ENCODE data around the gene SMYD3. TPM values are rescaled to one million over a fixed set of nuclear protein-coding genes. Genes with fewer than 3 reads are reported as not detected.

SMYD3 gene
- total RNA-seq, 2 donors from 2014 or later, result 13.5 to 20.8 TPM

DNA sequence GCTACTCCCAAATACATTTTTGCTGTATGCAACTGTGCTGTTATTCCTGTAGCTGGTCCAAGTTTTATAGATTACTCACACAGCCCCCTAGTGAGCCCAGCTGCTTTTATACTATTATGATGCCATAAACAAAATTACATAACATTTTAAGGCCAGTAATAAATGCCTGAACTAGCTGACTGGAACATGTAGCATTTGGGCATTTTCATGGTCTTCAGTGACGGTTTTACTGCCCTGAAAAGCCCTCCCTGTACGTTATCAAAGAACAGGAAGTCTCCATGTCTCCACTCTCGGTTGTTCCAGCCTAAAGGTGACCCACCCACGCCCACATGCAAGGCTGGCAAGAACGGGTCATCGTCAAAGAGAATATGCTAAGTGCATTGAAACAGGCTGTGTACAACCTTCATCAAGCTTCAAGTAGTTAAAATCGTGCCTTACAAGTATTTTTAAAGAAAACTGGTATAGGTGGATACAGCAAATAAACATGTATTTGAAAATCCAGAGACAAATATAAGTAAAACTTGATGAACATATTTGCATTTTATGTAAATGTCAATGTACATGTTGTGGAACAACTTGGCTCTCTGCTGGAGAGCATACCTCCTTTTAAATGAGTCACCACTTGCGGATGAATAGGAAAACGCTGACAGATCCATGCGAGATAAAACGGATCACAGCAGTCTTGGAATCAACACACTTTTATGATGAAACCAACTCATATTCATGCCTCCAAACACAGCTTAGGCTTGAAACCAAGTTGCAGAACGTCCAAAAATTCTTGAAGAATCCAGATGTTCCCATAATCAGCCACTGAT lies 520.5 kb downstream of the SMYD3 start:
- ATAC-seq (no peak), DNase-seq (no peak)
- no peak overlapping the region for H3K4me3 ChIP-seq
- intact Hi-C loops (cut with DNase I), result no loop called here
- TF ChIP-seq, protein P1, sequence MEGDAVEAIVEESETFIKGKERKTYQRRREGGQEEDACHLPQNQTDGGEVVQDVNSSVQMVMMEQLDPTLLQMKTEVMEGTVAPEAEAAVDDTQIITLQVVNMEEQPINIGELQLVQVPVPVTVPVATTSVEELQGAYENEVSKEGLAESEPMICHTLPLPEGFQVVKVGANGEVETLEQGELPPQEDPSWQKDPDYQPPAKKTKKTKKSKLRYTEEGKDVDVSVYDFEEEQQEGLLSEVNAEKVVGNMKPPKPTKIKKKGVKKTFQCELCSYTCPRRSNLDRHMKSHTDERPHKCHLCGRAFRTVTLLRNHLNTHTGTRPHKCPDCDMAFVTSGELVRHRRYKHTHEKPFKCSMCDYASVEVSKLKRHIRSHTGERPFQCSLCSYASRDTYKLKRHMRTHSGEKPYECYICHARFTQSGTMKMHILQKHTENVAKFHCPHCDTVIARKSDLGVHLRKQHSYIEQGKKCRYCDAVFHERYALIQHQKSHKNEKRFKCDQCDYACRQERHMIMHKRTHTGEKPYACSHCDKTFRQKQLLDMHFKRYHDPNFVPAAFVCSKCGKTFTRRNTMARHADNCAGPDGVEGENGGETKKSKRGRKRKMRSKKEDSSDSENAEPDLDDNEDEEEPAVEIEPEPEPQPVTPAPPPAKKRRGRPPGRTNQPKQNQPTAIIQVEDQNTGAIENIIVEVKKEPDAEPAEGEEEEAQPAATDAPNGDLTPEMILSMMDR (IDR thresholded peaks at IDR 0.05), result no peak
- no peak overlapping the region for H3K27ac ChIP-seq
- no peaks in the 10 kb centered on the region for H3K9me3 ChIP-seq
- no peaks in the 10 kb centered on the region for H3K4me1 ChIP-seq
- H3K27me3 ChIP-seq, result no peaks in the 10 kb centered on the region
- WGBS, 2 donors, result 67 to 79% methylated on average over 12 of the region's 12 CpGs
- no peaks in the 10 kb centered on the region for H3K36me3 ChIP-seq (replicated peaks in 1 of 2; ENCODE audit: insufficient read depth in 1 of 2, low read depth in 2 of 2)

DNA sequence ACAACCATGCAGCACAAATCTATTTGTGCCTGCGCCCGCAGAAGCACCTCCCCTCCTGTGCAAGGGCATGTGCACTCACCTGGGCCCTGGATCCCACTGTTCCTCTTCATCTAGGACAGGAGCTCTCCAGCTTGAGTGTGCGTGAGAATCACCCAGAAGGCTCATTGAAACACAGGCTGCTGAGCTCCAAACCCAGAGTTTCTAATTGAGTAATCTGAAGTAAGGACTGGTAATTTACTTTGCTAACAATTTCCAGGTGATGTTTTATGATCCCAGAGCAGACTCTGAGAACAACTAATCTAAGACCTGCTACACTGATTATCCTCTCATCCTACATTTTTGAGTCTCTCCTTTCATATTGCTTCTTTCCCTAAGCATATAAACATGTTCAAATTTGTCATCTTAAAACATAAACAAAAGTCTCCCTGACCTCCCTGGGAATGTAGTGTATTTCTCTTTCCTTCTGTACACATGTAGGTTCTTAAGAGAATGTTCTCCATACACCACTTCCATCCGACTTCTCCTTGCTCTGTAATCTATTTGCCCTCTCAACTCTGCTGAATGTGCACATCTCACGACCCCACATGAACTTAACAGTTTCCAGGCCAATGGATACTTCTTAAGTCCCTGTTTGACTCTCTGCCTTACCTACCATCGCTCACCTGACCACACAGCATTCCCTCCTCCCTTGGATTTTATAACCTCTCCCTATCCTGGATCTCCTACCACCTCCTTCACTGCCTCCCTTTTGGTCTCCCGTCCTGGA lies 522.5 kb downstream of the SMYD3 start:
- intact Hi-C loops (cut with DNase I), result no loop called here
- no peak overlapping the region for H3K27ac ChIP-seq
- TF ChIP-seq, protein P1 (IDR thresholded peaks at IDR 0.05), result no peak
- TF ChIP-seq POLR2A (IDR thresholded peaks at IDR 0.05), result no peak
- WGBS, 2 donors, result 91 to 94% methylated on average over 7 of the region's 7 CpGs
- no peaks in the 10 kb centered on the region for H3K4me1 ChIP-seq
- DNase-seq (no peak), ATAC-seq (no peak)
- no peaks in the 10 kb centered on the region for H3K9me3 ChIP-seq
- H3K36me3 ChIP-seq (replicated peaks in 1 of 2; ENCODE audit: insufficient read depth in 1 of 2, low read depth in 2 of 2), result no peaks in the 10 kb centered on the region
- no peaks in the 10 kb centered on the region for H3K27me3 ChIP-seq
- no peak overlapping the region for H3K4me3 ChIP-seq

DNA sequence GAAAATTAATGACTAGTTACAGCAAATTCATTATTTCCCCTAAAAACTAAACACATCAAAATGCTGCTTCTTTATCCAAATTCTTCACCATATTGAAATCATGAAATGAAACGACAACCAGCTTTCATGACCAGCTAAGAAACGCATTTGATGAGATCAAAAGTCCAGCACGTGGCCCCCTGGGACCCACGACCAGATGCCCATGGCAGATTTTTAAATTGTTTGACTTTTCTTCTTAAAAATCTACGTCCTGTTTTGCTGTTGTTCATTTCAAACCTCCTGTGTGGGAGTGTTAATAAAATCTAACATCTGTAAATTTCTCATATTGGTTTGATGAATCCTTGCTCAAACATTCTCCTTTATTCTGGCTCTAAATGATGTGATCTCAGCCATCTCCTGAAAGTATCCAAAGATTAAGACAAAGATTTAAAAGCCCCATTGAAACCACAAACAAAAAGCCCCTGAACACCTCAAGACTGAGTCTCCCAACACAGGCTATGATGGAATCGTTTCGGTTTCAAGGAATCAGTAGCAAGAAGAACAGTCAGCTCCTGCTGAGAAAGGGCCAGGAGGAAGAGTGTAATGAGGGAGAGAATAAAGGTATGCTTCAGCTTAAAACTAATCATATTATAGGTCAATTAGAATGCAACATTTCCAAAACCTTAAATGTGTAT lies 523.6 kb downstream of the SMYD3 start:
- WGBS, 2 donors, result 86 to 88% methylated on average over 7 of the region's 7 CpGs
- no peak for TF ChIP-seq POLR2A (IDR thresholded peaks at IDR 0.05)
- TF ChIP-seq, protein P1 (IDR thresholded peaks at IDR 0.05), result no peak
- ATAC-seq, result no peak

DNA sequence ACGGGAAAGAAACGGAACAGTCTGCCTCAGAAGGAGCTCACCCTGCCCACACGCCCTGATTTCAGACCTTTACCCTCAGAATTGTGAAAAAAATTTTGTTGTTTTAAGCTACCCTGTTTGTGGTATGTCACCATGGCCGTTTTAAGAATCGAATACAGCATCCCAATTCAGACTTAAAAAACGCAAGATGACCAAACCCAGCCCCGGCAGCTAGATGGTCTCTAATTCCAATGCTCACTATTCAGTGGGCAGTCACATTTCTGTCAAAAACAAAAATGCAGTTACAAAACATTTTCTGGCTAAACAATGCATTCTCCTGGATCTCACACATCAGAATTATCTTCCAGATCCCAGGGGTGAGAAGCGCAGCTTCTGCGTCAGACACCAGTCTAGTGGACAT lies 527.5 kb downstream of the SMYD3 start:
- Histone ChIP-seq H3K9me3 (no peaks in the 10 kb centered on the region), H3K36me3 (replicated peaks in 1 of 2; ENCODE audit: insufficient read depth in 1 of 2, low read depth in 2 of 2) (no peaks in the 10 kb centered on the region), H3K4me3 (no peak overlapping the region), H3K27ac (no peak overlapping the region), H3K4me1 (no peaks in the 10 kb centered on the region), H3K27me3 (no peaks in the 10 kb centered on the region)
- DNase-seq (no peak), ATAC-seq (no peak)
- intact Hi-C loops (cut with DNase I), result no loop called here
- WGBS, 2 donors, result 93% methylated on average over 9 of the region's 9 CpGs
- TF ChIP-seq, protein P1 (IDR thresholded peaks at IDR 0.05), result no peak
- TF ChIP-seq POLR2A (IDR thresholded peaks at IDR 0.05), result no peak

More for the DNA sequence above, 523.6 kb downstream of the SMYD3 start:
- Histone ChIP-seq H3K27me3 (no peaks in the 10 kb centered on the region), H3K27ac (no peak overlapping the region), H3K4me3 (no peak overlapping the region), H3K36me3 (replicated peaks in 1 of 2; ENCODE audit: insufficient read depth in 1 of 2, low read depth in 2 of 2) (no peaks in the 10 kb centered on the region), H3K4me1 (no peaks in the 10 kb centered on the region), H3K9me3 (no peaks in the 10 kb centered on the region)
- no peak for DNase-seq
- intact Hi-C loops (cut with DNase I), result no loop called here
